H1 (cell line): ENCODE results near the gene PRICKLE3. TPM values are rescaled to one million over a fixed set of nuclear protein-coding genes. Genes with fewer than 3 reads are reported as not detected.

ENCODE experiments used
- CTCF ChIA-PET: fragments of 300-600 bp; sonication (Branson Sonifier 250); formaldehyde crosslinking; loops from one replicate; lab custom pipeline; 2021; ENCODE audit not compliant: partially characterized antibody; lab: Charles Lee
- POLR2A ChIA-PET: fragments of 300-600 bp; sonication (Branson Sonifier 250); formaldehyde crosslinking; loops from one replicate; lab custom pipeline; 2021; ENCODE audit warnings: inconsistent platforms; ENCODE audit not compliant: partially characterized antibody; lab: Charles Lee
- DNase-seq, 2 experiments: peaks; one replicate each; pipeline versions ENCODE4 v3.0.0 to v3.0.0-alpha.2; 2010 to 2022; ENCODE audit warnings: low spot score in 2 of 2, low read depth in 1 of 2, mixed read lengths in 1 of 2
- FAIRE-seq: peaks from 2 replicates; lab custom pipeline; 2011; peaks lifted over from hg19 to GRCh38; lab: Jason Lieb, UNC
- H2AFZ ChIP-seq: 2 replicates; pipeline ENCODE4 v1.8.1; 2012; ENCODE audit warnings: low read length, inconsistent platforms
- H2AK5ac ChIP-seq: 2 replicates; pipeline ENCODE4 v1.6.1; 2013; ENCODE audit warnings: low read depth, low read length
- H2BK120ac ChIP-seq: replicated peaks from 2 replicates; pipeline ENCODE3; 2013; ENCODE audit warnings: low read depth, low read length, inconsistent platforms
- H2BK12ac ChIP-seq: 2 replicates; pipeline ENCODE4 v1.6.1; 2013; ENCODE audit warnings: low read depth, low read length
- H2BK15ac ChIP-seq: 2 replicates; pipeline ENCODE4 v1.6.1; 2013; ENCODE audit warnings: low read length
- H2BK20ac ChIP-seq: 2 replicates; pipeline ENCODE4 v1.6.1; 2013; ENCODE audit warnings: low read length
- H2BK5ac ChIP-seq: 2 replicates; pipeline ENCODE4 v1.6.1; 2013; ENCODE audit warnings: low read depth, low read length
- H3K14ac ChIP-seq: 2 replicates; pipeline ENCODE4 v1.6.1; 2013; ENCODE audit warnings: inconsistent platforms; ENCODE audit not compliant: insufficient read length
- H3K18ac ChIP-seq: 2 replicates; pipeline ENCODE4 v1.6.1; 2013; ENCODE audit warnings: low read length; ENCODE audit errors: extremely low read depth
- H3K23ac ChIP-seq: 2 replicates; pipeline ENCODE4 v1.6.1; 2013; ENCODE audit warnings: inconsistent platforms; ENCODE audit not compliant: insufficient read length
- H3K23me2 ChIP-seq: 2 replicates; pipeline ENCODE4 v1.6.1; 2013; ENCODE audit warnings: low read depth, low read length
- H3K27ac ChIP-seq: 2 replicates; pipeline ENCODE4 v1.6.1; 2011; ENCODE audit warnings: low read depth, low read length, inconsistent platforms
- H3K27me3 ChIP-seq, 4 experiments: replicated peaks in 1 of 4; 1 replicate in 1 of 4; 2 replicates in 3 of 4; pipeline versions ENCODE4 v1.6.1 to v1.8.1; 2011 to 2013; ENCODE audit warnings: low read length in 3 of 4, mild to moderate bottlenecking in 3 of 4, inconsistent platforms in 2 of 4, mixed read lengths in 2 of 4, moderate library complexity in 1 of 4; ENCODE audit not compliant: control insufficient read depth in 3 of 4, insufficient read depth in 3 of 4; ENCODE audit errors: extremely low read depth in 1 of 4
- H3K36me3 ChIP-seq, 4 experiments: 2 replicates each; pipeline versions ENCODE4 v1.6.1 to v1.8.1; 2011 to 2013; ENCODE audit warnings: mild to moderate bottlenecking in 4 of 4, low read length in 3 of 4, moderate library complexity in 2 of 4, control low read depth in 1 of 4, inconsistent platforms in 1 of 4; ENCODE audit not compliant: insufficient read depth in 4 of 4, control insufficient read depth in 2 of 4
- H3K4ac ChIP-seq: replicated peaks from 2 replicates; pipeline ENCODE3; 2013; ENCODE audit warnings: low read length, low read depth, mixed read lengths, inconsistent platforms; ENCODE audit not compliant: insufficient read length
- H3K4me1 ChIP-seq, 4 experiments: replicated peaks in 1 of 4; 1 replicate in 1 of 4; 2 replicates in 3 of 4; pipeline versions ENCODE4 v1.6.1 to v1.8.1; 2011 to 2013; ENCODE audit warnings: low read length in 3 of 4, inconsistent platforms in 2 of 4, mixed read lengths in 1 of 4; ENCODE audit not compliant: insufficient read depth in 4 of 4, control insufficient read depth in 3 of 4
- H3K4me2 ChIP-seq, 2 experiments: 2 replicates each; pipeline versions ENCODE4 v1.6.1 to v1.8.1; 2011 to 2013; ENCODE audit warnings: low read depth in 2 of 2, low read length in 2 of 2, control low read depth in 1 of 2, inconsistent platforms in 1 of 2, mild to moderate bottlenecking in 1 of 2; ENCODE audit not compliant: insufficient read depth in 1 of 2
- H3K4me3 ChIP-seq, 4 experiments: fragments of 200-600, 300-600 bp in 1 of 4; sonication (generic), shearing (Covaris generic), sonication (Bioruptor Twin) in 1 of 4; 2 replicates each; pipeline versions ENCODE4 v1.5.1 to v1.8.1; 2011 to 2016; ENCODE audit warnings: low read length in 4 of 4, low read depth in 3 of 4, control low read depth in 2 of 4, inconsistent platforms in 2 of 4, mild to moderate bottlenecking in 2 of 4, mixed read lengths in 1 of 4, moderate library complexity in 1 of 4; ENCODE audit not compliant: insufficient read depth in 2 of 4; ENCODE audit errors: extremely low read depth in 1 of 4
- H3K56ac ChIP-seq: replicated peaks from 2 replicates; pipeline ENCODE3; 2013; ENCODE audit warnings: low read depth, mild to moderate bottlenecking, mixed read lengths, low read length, inconsistent platforms; ENCODE audit not compliant: insufficient read length
- H3K79me1 ChIP-seq: 2 replicates; pipeline ENCODE4 v1.6.1; 2013; ENCODE audit warnings: low read depth, low read length, control low read depth
- H3K79me2 ChIP-seq, 2 experiments: 2 replicates each; pipeline versions ENCODE4 v1.6.1 to v1.8.1; 2012 to 2013; ENCODE audit warnings: low read length in 2 of 2, mild to moderate bottlenecking in 2 of 2, inconsistent platforms in 1 of 2; ENCODE audit not compliant: insufficient read depth in 2 of 2, control insufficient read depth in 1 of 2
- H3K9ac ChIP-seq, 4 experiments: replicated peaks in 1 of 4; 1 replicate in 1 of 4; 2 replicates in 3 of 4; pipeline versions ENCODE4 v1.6.1 to v1.8.1; 2011 to 2013; ENCODE audit warnings: low read depth in 3 of 4, low read length in 3 of 4, control low read depth in 2 of 4, mild to moderate bottlenecking in 2 of 4, moderate library complexity in 2 of 4, inconsistent platforms in 1 of 4; ENCODE audit errors: extremely low read depth in 1 of 4
- H3K9me3 ChIP-seq, 2 experiments: 2 replicates each; pipeline versions ENCODE4 v1.6.1 to v1.8.1; 2012 to 2013; ENCODE audit warnings: mild to moderate bottlenecking in 2 of 2, moderate library complexity in 2 of 2, control low read depth in 1 of 2, inconsistent platforms in 1 of 2, low read depth in 1 of 2, low read length in 1 of 2, mixed read lengths in 1 of 2; ENCODE audit not compliant: insufficient read depth in 2 of 2
- H4K20me1 ChIP-seq, 2 experiments: replicated peaks in 1 of 2; 2 replicates each; pipeline versions ENCODE3 to v1.8.1; 2011 to 2013; ENCODE audit warnings: inconsistent platforms in 2 of 2, low read length in 2 of 2, mild to moderate bottlenecking in 1 of 2; ENCODE audit not compliant: insufficient read depth in 2 of 2, control insufficient read depth in 1 of 2
- H4K5ac ChIP-seq: 2 replicates; pipeline ENCODE4 v1.6.1; 2013; ENCODE audit warnings: low read length, low read depth, mixed read lengths, inconsistent platforms; ENCODE audit not compliant: insufficient read length
- H4K8ac ChIP-seq: 2 replicates; pipeline ENCODE4 v1.8.0; 2013; ENCODE audit warnings: mild to moderate bottlenecking, moderate library complexity, low read length, inconsistent platforms; ENCODE audit not compliant: insufficient read depth; ENCODE audit errors: extremely low read depth
- H4K91ac ChIP-seq: replicated peaks from 2 replicates; pipeline ENCODE3; 2013; ENCODE audit warnings: low read length, mixed read lengths, inconsistent platforms; ENCODE audit not compliant: insufficient read length
- BCL11A ChIP-seq, 2 experiments: IDR thresholded peaks; one replicate each; pipeline ENCODE4 v1.6.1; 2011; ENCODE audit warnings: low read depth in 2 of 2, low read length in 2 of 2, mild to moderate bottlenecking in 2 of 2
- BRCA1 ChIP-seq: IDR thresholded peaks from 2 replicates; pipeline ENCODE4 v1.6.1; 2012; ENCODE audit warnings: low read depth, low read length, improper control_type of control experiment
- CEBPB ChIP-seq: IDR thresholded peaks from 2 replicates; pipeline ENCODE4 v1.6.1; 2012; ENCODE audit warnings: low read depth, low read length
- GTF2F1 ChIP-seq: IDR thresholded peaks from 2 replicates; pipeline ENCODE4 v1.6.1; 2012; ENCODE audit warnings: low read depth, low read length, improper control_type of control experiment, borderline replicate concordance
- JUN ChIP-seq: IDR thresholded peaks from 2 replicates; pipeline ENCODE4 v1.6.1; 2011; ENCODE audit warnings: low read depth, mild to moderate bottlenecking, improper control_type of control experiment, low read length
- KDM4A ChIP-seq: IDR thresholded peaks from one replicate; pipeline ENCODE4 v1.7.1; 2012; ENCODE audit warnings: low read depth, mild to moderate bottlenecking, moderate library complexity, low read length, inconsistent platforms; ENCODE audit not compliant: severe bottlenecking
- NANOG ChIP-seq: IDR thresholded peaks from 2 replicates; pipeline ENCODE4 v1.6.1; 2011; ENCODE audit warnings: low read length, low read depth, mild to moderate bottlenecking, inconsistent platforms; ENCODE audit not compliant: insufficient read depth, poor library complexity, severe bottlenecking
- PHF8 ChIP-seq: fragments of 200-600 bp; sonication (generic); conservative IDR thresholded peaks from 2 replicates; pipeline ENCODE4 v1.7.1; 2012; ENCODE audit warnings: low read depth, mild to moderate bottlenecking, inconsistent platforms, low read length, moderate library complexity
- RAD21 ChIP-seq, 2 experiments: IDR thresholded peaks in 1 of 2; conservative IDR thresholded peaks in 1 of 2; 2 replicates each; pipeline ENCODE4 v1.6.1; 2011; ENCODE audit warnings: low read depth in 2 of 2, low read length in 2 of 2, improper control_type of control experiment in 1 of 2, inconsistent platforms in 1 of 2, mild to moderate bottlenecking in 1 of 2, moderate library complexity in 1 of 2
- RNF2 ChIP-seq: fragments of 200-900, 300-1000 bp; sonication (generic); IDR thresholded peaks from 2 replicates; pipeline ENCODE4 v1.7.1; 2016; ENCODE audit warnings: borderline replicate concordance, low read depth, mild to moderate bottlenecking, antibody characterized with exemption, low read length; ENCODE audit not compliant: poor library complexity, severe bottlenecking; ENCODE audit errors: missing control alignments
- RXRA ChIP-seq: IDR thresholded peaks from 2 replicates; pipeline ENCODE4 v1.6.1; 2011; ENCODE audit warnings: low read depth, mild to moderate bottlenecking, low read length, moderate library complexity; ENCODE audit not compliant: insufficient read depth
- SP1 ChIP-seq: IDR thresholded peaks from 2 replicates; pipeline ENCODE4 v1.6.1; 2011; ENCODE audit warnings: low read depth, low read length
- SP4 ChIP-seq: IDR thresholded peaks from 2 replicates; pipeline ENCODE4 v1.6.1; 2012; ENCODE audit warnings: low read length, inconsistent platforms
- TAF1 ChIP-seq: IDR thresholded peaks from 2 replicates; pipeline ENCODE4 v1.6.1; 2011; ENCODE audit warnings: mild to moderate bottlenecking, low read depth, low read length
- WGBS, 2 experiments: shearing (Covaris generic) in 1 of 2; methylation state at CpG; one replicate each; pipeline versions ENCODE4 v1.1.6 to v1.1.7; 2013 to 2015; ENCODE audit warnings: low lambda C conversion rate in 2 of 2, mixed read lengths in 2 of 2, inconsistent platforms in 1 of 2, low coverage in 1 of 2, missing lambda C conversion rate in 1 of 2; ENCODE audit not compliant: insufficient replicate concordance in 2 of 2, insufficient coverage in 1 of 2, insufficient read length in 1 of 2; ENCODE audit errors: extremely low coverage in 1 of 2, missing lambda C conversion rate in 1 of 2; 5-methylcytosine and 5-hydroxymethylcytosine counted together
- polyA plus RNA-seq, 7 experiments: library from polyadenylated mRNA; depleted of rRNA in 3 of 7; stranded (reverse) in 5 of 7; unstranded in 2 of 7; fragments of >200 nt in 5 of 7; fragments of 200-250 nt in 2 of 7; gene quantifications; 1 replicate in 5 of 7; 2 replicates in 1 of 7; 4 replicates in 1 of 7; pipeline versions ENCODE4 v1.2.1 to v1.2.3, GENCODE V29; 2011 to 2013; ENCODE audit warnings: missing spikeins in 2 of 7, mixed read lengths in 2 of 7
- total RNA-seq: library from RNA; stranded (reverse); fragmentation: NEBNext Ultra II Directional; extraction: Animal tissue kit (Norgen Biotek cat#: 25700); gene quantifications from 2 replicates; pipeline ENCODE4 v1.2.1, GENCODE V29; 2021

Gene PRICKLE3
- total and polyA plus RNA-seq, 2 of the 8 experiments (the other 6 are each of a cell fraction or from before 2014, with no cell fraction given), result 9.1 to 10.6 TPM

DNA sequence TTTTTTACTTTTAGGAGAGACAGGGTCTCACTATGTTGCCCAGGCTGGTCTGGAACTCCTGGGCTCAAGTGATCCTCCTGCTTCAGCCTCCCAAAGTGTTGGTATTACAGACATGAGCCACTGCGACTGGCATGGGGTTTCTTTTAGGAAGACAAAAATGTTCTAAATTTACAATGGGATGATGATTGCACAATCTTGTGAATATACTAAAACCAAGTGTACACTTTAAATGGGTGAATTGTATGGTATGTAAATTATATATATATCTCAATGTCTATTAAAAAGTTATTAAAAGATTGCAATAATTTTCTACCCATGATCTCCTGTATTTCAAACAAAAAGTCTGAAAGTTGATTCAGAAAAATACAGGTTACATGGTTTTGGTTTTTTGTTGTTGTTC lies 32.7 kb downstream of the PRICKLE3 start:
- no peak for DNase-seq
- no peak overlapping the region for H2AK5ac ChIP-seq
- H3K4me3 ChIP-seq, result no peak overlapping the region
- H2BK5ac ChIP-seq, result no peak overlapping the region
- no peak overlapping the region for H2BK12ac ChIP-seq
- peaks cover 0 to 3% (median 2%) of the 10 kb centered on the region in 4 experiments; a peak in 4 of 7 replicates for H3K27me3 ChIP-seq
- no peak overlapping the region for H3K4ac ChIP-seq
- H3K36me3 ChIP-seq, result no peaks in the 10 kb centered on the region
- H3K18ac ChIP-seq, result no peak overlapping the region
- H4K20me1 ChIP-seq, result no peaks in the 10 kb centered on the region
- no peaks in the 10 kb centered on the region for H3K9me3 ChIP-seq
- H3K14ac ChIP-seq, result no peak overlapping the region
- ChIA-PET POLR2A (no interaction called here), CTCF (interaction anchor here (3.6 kb wide), 1 partner anchor 11 kb away, joined by 22 read pairs; no protein-coding TSS in a partner anchor)
- no peak overlapping the region for H4K8ac ChIP-seq
- no peak for FAIRE-seq
- H2BK15ac ChIP-seq, result no peak overlapping the region
- WGBS, 2 experiments, result 100% methylated on average over 1 of the region's 1 CpG; no CpG with 5 or more reads in 1 of the 2 experiments
- H3K27ac ChIP-seq, result no peak overlapping the region
- H2BK120ac ChIP-seq, result no peak overlapping the region
- no peak overlapping the region for H3K23ac ChIP-seq
- no peak overlapping the region for H3K4me2 ChIP-seq
- no peak overlapping the region for H4K5ac ChIP-seq
- H3K23me2 ChIP-seq, result peaks cover 2% of the 10 kb centered on the region; the same call in 1 of the 2 replicates
- no peak for TF ChIP-seq JUN
- TF ChIP-seq RXRA, result no peak
- no peak for TF ChIP-seq RAD21 (IDR thresholded peaks at IDR 0.05 in 1 of 2, conservative IDR thresholded peaks at IDR 0.05 in 1 of 2; ENCODE audit: low read depth in 2 of 2, low read length in 2 of 2)
- no peak for TF ChIP-seq SP1
- no peak for TF ChIP-seq KDM4A
- no peak for TF ChIP-seq RNF2
- TF ChIP-seq BCL11A (IDR thresholded peaks at IDR 0.05; ENCODE audit: low read depth in 2 of 2, low read length in 2 of 2), result no peak
- TF ChIP-seq TAF1, result no peak
- TF ChIP-seq SP4, result no peak
- TF ChIP-seq BRCA1, result no peak
- no peak for TF ChIP-seq NANOG
- no peak for TF ChIP-seq CEBPB
- no peak for TF ChIP-seq PHF8
- no peak for TF ChIP-seq GTF2F1
- no peak overlapping the region for H4K91ac ChIP-seq
- no peak overlapping the region for H3K9ac ChIP-seq
- no peak overlapping the region for H2AFZ ChIP-seq
- H3K56ac ChIP-seq, result no peak overlapping the region
- no peaks in the 10 kb centered on the region for H3K79me2 ChIP-seq
- no peak overlapping the region for H2BK20ac ChIP-seq
- peaks cover 0 to 4% (median under 1%) of the 10 kb centered on the region in 4 experiments; a peak in 3 of 7 replicates for H3K4me1 ChIP-seq
- H3K79me1 ChIP-seq, result no peaks in the 10 kb centered on the region
